Measurements from ENCODE around the gene SMAGP.

DNA sequence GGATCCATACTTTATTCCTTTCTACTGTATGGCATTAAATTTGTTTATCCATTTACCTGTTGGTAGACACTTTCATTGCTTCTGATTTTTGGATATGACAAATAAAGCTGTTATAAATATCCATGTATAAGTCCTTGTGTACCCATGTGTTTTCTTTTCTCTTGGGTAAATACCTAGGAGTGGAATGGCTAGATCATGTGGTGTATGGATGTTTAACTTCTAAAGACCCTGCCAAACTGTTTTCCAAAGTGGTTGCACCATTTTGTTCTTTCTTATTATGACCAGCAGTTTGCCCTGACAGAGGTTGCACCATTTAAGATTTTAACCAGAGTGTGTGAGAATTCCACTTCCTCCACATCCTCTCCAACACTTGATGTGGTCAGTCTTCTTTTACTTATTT, 37.6 kb downstream of the SMAGP start:
- TF ChIP-seq, protein P1, sequence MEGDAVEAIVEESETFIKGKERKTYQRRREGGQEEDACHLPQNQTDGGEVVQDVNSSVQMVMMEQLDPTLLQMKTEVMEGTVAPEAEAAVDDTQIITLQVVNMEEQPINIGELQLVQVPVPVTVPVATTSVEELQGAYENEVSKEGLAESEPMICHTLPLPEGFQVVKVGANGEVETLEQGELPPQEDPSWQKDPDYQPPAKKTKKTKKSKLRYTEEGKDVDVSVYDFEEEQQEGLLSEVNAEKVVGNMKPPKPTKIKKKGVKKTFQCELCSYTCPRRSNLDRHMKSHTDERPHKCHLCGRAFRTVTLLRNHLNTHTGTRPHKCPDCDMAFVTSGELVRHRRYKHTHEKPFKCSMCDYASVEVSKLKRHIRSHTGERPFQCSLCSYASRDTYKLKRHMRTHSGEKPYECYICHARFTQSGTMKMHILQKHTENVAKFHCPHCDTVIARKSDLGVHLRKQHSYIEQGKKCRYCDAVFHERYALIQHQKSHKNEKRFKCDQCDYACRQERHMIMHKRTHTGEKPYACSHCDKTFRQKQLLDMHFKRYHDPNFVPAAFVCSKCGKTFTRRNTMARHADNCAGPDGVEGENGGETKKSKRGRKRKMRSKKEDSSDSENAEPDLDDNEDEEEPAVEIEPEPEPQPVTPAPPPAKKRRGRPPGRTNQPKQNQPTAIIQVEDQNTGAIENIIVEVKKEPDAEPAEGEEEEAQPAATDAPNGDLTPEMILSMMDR (IDR thresholded peaks at IDR 0.05 in 8 of 11, conservative IDR thresholded peaks at IDR 0.05 in 3 of 11): no peak
- TF ChIP-seq POLR2AphosphoS5 (IDR thresholded peaks at IDR 0.05): no peak

Measured in spleen (tissue), 7 donors.